Measurements from ENCODE around the gene ZNF385D.
"Not testable (repeated sequence)": the region's sequence is repeated elsewhere in the genome, so short reads cannot be mapped to it uniquely, and the experiment has no call there.

The ZNF385D gene

GRCh38 chr3:21434310-21434709, 316.7 kb downstream of the ZNF385D start:
- DNase-seq = no peak

- no peak for DNase-seq
These were observed 317.3 kb downstream of the ZNF385D start for GRCh38 chr3:21433751-21434150.

- DNase-seq = no peak
These were observed 324.1 kb downstream of the ZNF385D start for GRCh38 chr3:21426920-21427319.

GRCh38 chr3:21425715-21426114, 325.3 kb downstream of the ZNF385D start:
- no peak for DNase-seq

GRCh38 chr3:21421096-21421495, 329.9 kb downstream of the ZNF385D start:
- no peak for DNase-seq

- no peak for DNase-seq
These were observed 333.0 kb downstream of the ZNF385D start for GRCh38 chr3:21417991-21418390.

GRCh38 chr3:21414506-21414905, 336.5 kb downstream of the ZNF385D start:
- no peak for DNase-seq

GRCh38 chr3:21411058-21411457, 340.0 kb downstream of the ZNF385D start:
- no peak for DNase-seq

GRCh38 chr3:21409401-21409800, 341.6 kb downstream of the ZNF385D start:
- DNase-seq = no peak

- DNase-seq = no peak
These were observed 343.3 kb downstream of the ZNF385D start for GRCh38 chr3:21407743-21408142.

- no peak for DNase-seq
These were observed 345.0 kb downstream of the ZNF385D start for GRCh38 chr3:21405671-21406667.

- no peak for DNase-seq
These were observed 352.5 kb downstream of the ZNF385D start for GRCh38 chr3:21398461-21398860.

GRCh38 chr3:21393683-21394311, 357.2 kb downstream of the ZNF385D start:
- no peak for DNase-seq

GRCh38 chr3:21392526-21392925, 358.5 kb downstream of the ZNF385D start:
- DNase-seq = no peak

GRCh38 chr3:21390856-21391255, 360.2 kb downstream of the ZNF385D start:
- DNase-seq = peak in 1 of 2 experiments; percentile 24

- peak; percentile 26 to 81 for DNase-seq
These were observed 360.9 kb downstream of the ZNF385D start for GRCh38 chr3:21390136-21390535.

GRCh38 chr3:21387142-21387826, 363.7 kb downstream of the ZNF385D start:
- not testable (repeated sequence) for DNase-seq

- not testable (repeated sequence) for DNase-seq
These were observed 373.0 kb downstream of the ZNF385D start for GRCh38 chr3:21378036-21378435.

- no peak for DNase-seq
These were observed 373.8 kb downstream of the ZNF385D start for GRCh38 chr3:21377071-21377769.

- no peak for DNase-seq
These were observed 378.7 kb downstream of the ZNF385D start for GRCh38 chr3:21372316-21372715.

Data from NCI-H2081 (cell line).